GM12892 (cell line): ENCODE results near the gene PSMD1.

Experiments used
- POLR2A ChIP-seq: IDR thresholded peaks from 2 replicates; pipeline ENCODE4 v1.6.1; 2011; ENCODE audit warnings: low read depth, low read length, control low read depth
- POLR2AphosphoS5 ChIP-seq: IDR thresholded peaks from 2 replicates; pipeline ENCODE4 v1.6.1; 2011; ENCODE audit warnings: low read depth, low read length, control low read depth

- TF ChIP-seq POLR2A, result no peak
- TF ChIP-seq POLR2AphosphoS5, result no peak
Observed at GRCh38 chr2:231102772-231103171, 46.1 kb downstream of the PSMD1 start.
